K562 (cell line): ENCODE measurements around the gene MSRB3. TPM values are rescaled to one million over a fixed set of nuclear protein-coding genes. Genes with fewer than 3 reads are reported as not detected.

ENCODE experiments used
- ATAC-seq: fragments of 200-7000 bp; cut with Tn5 transposase; 3 replicates; pipeline ENCODE4 v1.9.1; 2020; ENCODE audit warnings: moderate library complexity
- BruUV-seq: library from RNA; stranded (reverse); fragments of 400-500 nt; replicated peaks from 2 replicates; lab custom pipeline; 2021; lab: Mats Ljungman, UMichigan
- CTCF ChIA-PET: fragments of 300-600 bp; formaldehyde crosslinking; extraction: SDS; loops from one replicate; lab custom pipeline; 2021; ENCODE audit warnings: low intra/inter-chr PET ratio; lab: Yijun Ruan, JAX
- POLR2A ChIA-PET: fragments of 300-600, 350-650 bp; sonication (Branson Sonifier 250); formaldehyde crosslinking; extraction: SDS; loops from one replicate; lab custom pipeline; 2021; ENCODE audit warnings: antibody characterized with exemption, inconsistent platforms; lab: Yijun Ruan, JAX
- DNase-seq, 4 experiments: peaks; one replicate each; pipeline versions ENCODE4 v3.0.0 to v3.0.0-alpha.2; 2011 to 2018; ENCODE audit warnings: low spot score in 3 of 4, mixed read lengths in 3 of 4; ENCODE audit errors: extremely low read depth in 1 of 4
- FAIRE-seq: peaks from 2 replicates; lab custom pipeline; 2011; peaks lifted over from hg19 to GRCh38; lab: Jason Lieb, UNC
- H2AFZ ChIP-seq: 2 replicates; pipeline ENCODE4 v1.6.0; 2011; ENCODE audit warnings: low read depth, low read length, control low read depth, inconsistent platforms
- H3K27ac ChIP-seq: fragments of 200-600 bp; 3 replicates; pipeline ENCODE4 v1.8.0; 2011; ENCODE audit warnings: low read depth, mild to moderate bottlenecking, control low read depth, inconsistent platforms, low read length, moderate library complexity, mixed read lengths; ENCODE audit errors: extremely low read depth
- H3K27me3 ChIP-seq, 2 experiments: fragments of 300-600 bp in 1 of 2; 2 replicates in 1 of 2; 3 replicates in 1 of 2; pipeline versions ENCODE4 v1.6.0 to v1.8.0; 2011; ENCODE audit warnings: inconsistent platforms in 2 of 2, low read length in 2 of 2, mild to moderate bottlenecking in 1 of 2, mixed read lengths in 1 of 2, moderate library complexity in 1 of 2; ENCODE audit not compliant: control insufficient read depth in 2 of 2, insufficient read depth in 2 of 2
- H3K36me3 ChIP-seq: fragments of 300-600 bp; 3 replicates; pipeline ENCODE4 v1.8.0; 2011; ENCODE audit warnings: mild to moderate bottlenecking, low read length, inconsistent platforms; ENCODE audit not compliant: control insufficient read depth, insufficient read depth
- H3K4me1 ChIP-seq, 2 experiments: fragments of 200-600 bp in 1 of 2; replicated peaks in 1 of 2; 2 replicates in 1 of 2; 3 replicates in 1 of 2; pipeline versions ENCODE4 v1.5.1 to v1.8.0; 2011; ENCODE audit warnings: inconsistent platforms in 2 of 2, low read length in 2 of 2, mild to moderate bottlenecking in 1 of 2, mixed read lengths in 1 of 2, moderate library complexity in 1 of 2; ENCODE audit not compliant: control insufficient read depth in 2 of 2, insufficient read depth in 2 of 2
- H3K4me2 ChIP-seq: 2 replicates; pipeline ENCODE4 v1.6.1; 2011; ENCODE audit warnings: low read length, control low read depth, inconsistent platforms, mixed read lengths; ENCODE audit not compliant: insufficient read depth
- H3K4me3 ChIP-seq: fragments of 200-600 bp; sonication (generic), shearing (Covaris generic); 2 replicates; pipeline ENCODE4 v1.5.1; 2016; ENCODE audit warnings: control low read depth, inconsistent platforms
- H3K79me2 ChIP-seq: fragments of 200-600 bp; 3 replicates; pipeline ENCODE4 v1.8.0; 2011; ENCODE audit warnings: low read length, inconsistent platforms; ENCODE audit not compliant: control insufficient read depth, insufficient read depth
- H3K9ac ChIP-seq, 2 experiments: 2 replicates each; pipeline versions ENCODE4 v1.6.0 to v1.6.1; 2011; ENCODE audit warnings: low read depth in 2 of 2, low read length in 2 of 2, control low read depth in 1 of 2, inconsistent platforms in 1 of 2, mild to moderate bottlenecking in 1 of 2, mixed read lengths in 1 of 2; ENCODE audit not compliant: insufficient read depth in 1 of 2
- H3K9me1 ChIP-seq: one replicate; pipeline ENCODE4 v1.6.0; 2011; ENCODE audit warnings: inconsistent platforms, mild to moderate bottlenecking, low read length, moderate library complexity; ENCODE audit not compliant: control insufficient read depth, insufficient read depth
- H3K9me3 ChIP-seq: replicated peaks from 2 replicates; pipeline ENCODE4 v1.5.1; 2011; ENCODE audit warnings: low read depth, low read length, inconsistent platforms; ENCODE audit not compliant: control insufficient read depth, insufficient read depth
- H4K20me1 ChIP-seq: replicated peaks from 2 replicates; pipeline ENCODE4 v1.6.1; 2011; ENCODE audit warnings: low read length, inconsistent platforms, mixed read lengths; ENCODE audit not compliant: control insufficient read depth, insufficient read depth
- BCOR ChIP-seq: fragments of 450-650 bp; IDR thresholded peaks from 2 replicates; pipeline ENCODE4 v1.6.1; 2016
- C11orf30 ChIP-seq: fragments of 450-650 bp; IDR thresholded peaks from 2 replicates; pipeline ENCODE4 v1.6.1; 2016; ENCODE audit warnings: low read depth, mild to moderate bottlenecking
- CBFA2T3 ChIP-seq: fragments of 450-650 bp; IDR thresholded peaks from 2 replicates; pipeline ENCODE4 v1.6.1; 2017
- DMBX1 ChIP-seq: fragments of 250-450 bp; sonication (Bioruptor Pico); IDR thresholded peaks from 2 replicates; pipeline ENCODE4 v1.8.0; 2022; ENCODE audit warnings: inconsistent platforms, mild to moderate bottlenecking, moderate library complexity, borderline replicate concordance
- MLX ChIP-seq, 2 experiments: fragments of 450-650 bp in 1 of 2; sonication (generic) in 1 of 2; formaldehyde crosslinking; conservative IDR thresholded peaks; 2 replicates each; pipeline versions ENCODE4 v1.4.0 to v1.8.1; 2020 to 2022; ENCODE audit warnings: mild to moderate bottlenecking in 1 of 2, missing genetic modification reagents in 1 of 2
- MYNN ChIP-seq, 2 experiments: sonication (generic); formaldehyde crosslinking in 1 of 2; IDR thresholded peaks; 2 replicates each; pipeline versions ENCODE4 v1.5.0 to v1.6.1; 2016 to 2020; ENCODE audit warnings: antibody characterized with exemption in 1 of 2, missing genetic modification reagents in 1 of 2
- POLR3G ChIP-seq: IDR thresholded peaks from 2 replicates; pipeline ENCODE4 v1.6.1; 2011; ENCODE audit not compliant: insufficient read length, insufficient replicate concordance; ENCODE audit errors: extremely low read depth
- PURB ChIP-seq: sonication (generic); formaldehyde crosslinking; IDR thresholded peaks from 2 replicates; pipeline ENCODE4 v1.9.0; 2021; ENCODE audit warnings: low read depth, mild to moderate bottlenecking, missing genetic modification reagents
- RBFOX2 ChIP-seq: fragments of 200-400 bp; formaldehyde crosslinking; IDR thresholded peaks from 2 replicates; pipeline ENCODE4 v1.6.1; 2017; ENCODE audit warnings: low read depth, mild to moderate bottlenecking, low read length, moderate library complexity
- RBM25 ChIP-seq: fragments of 200-400 bp; formaldehyde crosslinking; IDR thresholded peaks from 2 replicates; pipeline ENCODE4 v1.6.1; 2018; ENCODE audit warnings: low read length, low read depth, moderate library complexity; ENCODE audit not compliant: severe bottlenecking
- TRIM24 ChIP-seq, 2 experiments: fragments of 450-650 bp; IDR thresholded peaks; 2 replicates each; pipeline ENCODE4 v1.6.1; 2016
- ZC3H8 ChIP-seq: fragments of 450-650 bp; IDR thresholded peaks from 2 replicates; pipeline ENCODE4 v1.6.1; 2017
- ZNF277 ChIP-seq: fragments of 250-450 bp; sonication (Bioruptor Pico); IDR thresholded peaks from 2 replicates; pipeline ENCODE4 v1.8.0; 2022; ENCODE audit warnings: inconsistent platforms, mild to moderate bottlenecking, moderate library complexity, borderline replicate concordance
- ZNF324 ChIP-seq: fragments of 250-450 bp; sonication (Bioruptor Pico); IDR thresholded peaks from 2 replicates; pipeline ENCODE4 v1.4.0; 2020; ENCODE audit warnings: mild to moderate bottlenecking
- WGBS: fragments of 100-300 bp; shearing (Covaris generic); methylation state at CpG from one replicate; pipeline ENCODE4 v1.1.6; 2016; ENCODE audit warnings: low coverage, mixed read lengths; ENCODE audit not compliant: insufficient coverage; ENCODE audit errors: missing lambda C conversion rate; 5-methylcytosine and 5-hydroxymethylcytosine counted together
- in situ Hi-C: fragments of 300-500 bp; cut with MboI; formaldehyde crosslinking; loops from 4 replicates; pipeline ENCODE4 v1.15.0; 2018; ENCODE audit warnings: inconsistent platforms, mixed read lengths
- intact Hi-C: fragments of 100-400 bp; cut with micrococcal nuclease; formaldehyde crosslinking; loops from 2 replicates; pipeline ENCODE4 v1.14.2; 2022
- polyA plus RNA-seq, 8 experiments: library from polyadenylated mRNA; depleted of rRNA in 4 of 8; stranded (reverse) in 5 of 8; unstranded in 3 of 8; fragments of >200 nt; fragmentation: Nextera tagmentation in 2 of 8; fragmentation: Illumina TruSeq in 1 of 8; extraction: Ambion mirVana in 2 of 8; extraction: Trizol in 1 of 8; gene quantifications; 2 replicates each; pipeline versions ENCODE4 v1.2.1 to v1.2.3, GENCODE V29; 2011 to 2014; ENCODE audit warnings: inconsistent platforms in 1 of 8, missing spikeins in 1 of 8
- total RNA-seq, 7 experiments: library from RNA; depleted of rRNA in 6 of 7; stranded (reverse); fragments of >200 nt in 6 of 7; fragmentation: Illumina TruSeq in 2 of 7; extraction: Trizol in 2 of 7; gene quantifications; 2 replicates each; pipeline versions ENCODE4 v1.2.1 to v1.2.3, GENCODE V29; 2011 to 2021; ENCODE audit warnings: low replicate concordance in 1 of 7

MSRB3 gene
- total and polyA plus RNA-seq, 9 of the 15 experiments (the other 6 are each of a cell fraction or from before 2014, with no cell fraction given): 0.04 TPM; not detected in 8

GRCh38 chr12:65450625-65451024 is 172.1 kb downstream of the MSRB3 start:
- BruUV-seq: no TSS peak
- Histone ChIP-seq H3K9ac (no peak overlapping the region), H3K79me2 (no peaks in the 10 kb centered on the region), H3K9me1 (no peaks in the 10 kb centered on the region), H3K27ac (no peak overlapping the region), H3K4me3 (no peak overlapping the region), H2AFZ (no peak overlapping the region), H3K4me1 (no peaks in the 10 kb centered on the region), H3K36me3 (no peaks in the 10 kb centered on the region), H3K4me2 (no peak overlapping the region), H3K27me3 (no peaks in the 10 kb centered on the region), H3K9me3 (no peaks in the 10 kb centered on the region), H4K20me1 (no peaks in the 10 kb centered on the region)
- ChIA-PET POLR2A (no interaction called here), CTCF (no interaction called here)
- ATAC-seq: no peak
- 0% methylated on average over 2 of the region's 2 CpGs for WGBS
- no peak for FAIRE-seq
- no peak for DNase-seq
- in situ Hi-C loops: no loop called here
- TF ChIP-seq RBM25: no peak
- no peak for TF ChIP-seq CBFA2T3
- TF ChIP-seq PURB: no peak
- TF ChIP-seq ZNF324 (CRISPR knock-in tag): no peak
- no peak for TF ChIP-seq BCOR
- intact Hi-C loops: no loop called here

- Histone ChIP-seq H3K27ac (no peak overlapping the region), H3K4me3 (no peak overlapping the region), H3K9me3 (no peaks in the 10 kb centered on the region), H4K20me1 (no peaks in the 10 kb centered on the region), H3K4me2 (no peak overlapping the region), H3K9ac (no peak overlapping the region), H3K4me1 (no peaks in the 10 kb centered on the region), H3K27me3 (no peaks in the 10 kb centered on the region), H3K36me3 (no peaks in the 10 kb centered on the region), H3K9me1 (no peaks in the 10 kb centered on the region), H2AFZ (no peak overlapping the region), H3K79me2 (no peaks in the 10 kb centered on the region)
- ChIA-PET POLR2A (no interaction called here), CTCF (no interaction called here)
- in situ Hi-C loops (no loop called here), intact Hi-C loops (no loop called here)
- 0% methylated on average over 1 of the region's 1 CpG for WGBS
- no peak for FAIRE-seq
- BruUV-seq: no TSS peak
- no peak for ATAC-seq
- DNase-seq: no peak
- no peak for TF ChIP-seq RBFOX2
- no peak for TF ChIP-seq C11orf30
- TF ChIP-seq TRIM24 (IDR thresholded peaks at IDR 0.05): no peak
- no peak for TF ChIP-seq MLX (CRISPR knock-in tag; conservative IDR thresholded peaks at IDR 0.05)
- no peak for TF ChIP-seq ZNF277 (CRISPR knock-in tag)
- no peak for TF ChIP-seq DMBX1 (CRISPR knock-in tag)
- TF ChIP-seq POLR3G: no peak
- no peak for TF ChIP-seq ZC3H8
- TF ChIP-seq MYNN (IDR thresholded peaks at IDR 0.05): no peak
- no peak for TF ChIP-seq MYNN (CRISPR knock-in tag; IDR thresholded peaks at IDR 0.05)
Observed at GRCh38 chr12:65454115-65454787, 175.8 kb downstream of the MSRB3 start.
